Liver (tissue), 9 donors: Measurements from ENCODE around the gene LAMA1. TPM values are rescaled to one million over a fixed set of nuclear protein-coding genes. Genes with fewer than 3 reads are reported as not detected.

ENCODE experiments used
- DNase-seq: peaks from one replicate; pipeline ENCODE4 v3.0.0-alpha.2; 2017; ENCODE audit warnings: low spot score
- H3K27ac ChIP-seq, 2 donors: one replicate each; pipeline ENCODE4 v1.7.0; 2013; ENCODE audit warnings: inconsistent platforms in 2 of 2, low read length in 2 of 2, control low read depth in 1 of 2, low read depth in 1 of 2, mild to moderate bottlenecking in 1 of 2
- H3K27me3 ChIP-seq, 4 donors: one replicate each; pipeline versions ENCODE4 v1.6.1 to v1.7.0; 2013; ENCODE audit warnings: low read length in 3 of 4, inconsistent platforms in 1 of 4, mild to moderate bottlenecking in 1 of 4, moderate library complexity in 1 of 4; ENCODE audit not compliant: control insufficient read depth in 4 of 4, insufficient read depth in 4 of 4
- H3K36me3 ChIP-seq, 4 donors: one replicate each; pipeline versions ENCODE4 v1.6.1 to v1.7.0; 2013; ENCODE audit warnings: low read length in 3 of 4, mild to moderate bottlenecking in 3 of 4, low read depth in 1 of 4, moderate library complexity in 1 of 4; ENCODE audit not compliant: control insufficient read depth in 4 of 4, insufficient read depth in 3 of 4
- H3K4me1 ChIP-seq, 4 donors: one replicate each; pipeline versions ENCODE4 v1.6.1 to v1.7.0; 2013; ENCODE audit warnings: low read length in 3 of 4, mild to moderate bottlenecking in 3 of 4, moderate library complexity in 1 of 4; ENCODE audit not compliant: control insufficient read depth in 4 of 4, insufficient read depth in 4 of 4
- H3K4me3 ChIP-seq, 3 donors: one replicate each; pipeline versions ENCODE4 v1.6.1 to v1.7.0; 2013; ENCODE audit warnings: low read length in 3 of 3, control low read depth in 1 of 3, low read depth in 1 of 3, mild to moderate bottlenecking in 1 of 3
- H3K9ac ChIP-seq, 2 donors: one replicate each; pipeline ENCODE4 v1.7.0; 2013; ENCODE audit warnings: low read length in 2 of 2, mild to moderate bottlenecking in 2 of 2, moderate library complexity in 2 of 2, control low read depth in 1 of 2, low read depth in 1 of 2
- H3K9me3 ChIP-seq, 4 donors: one replicate each; pipeline versions ENCODE4 v1.6.1 to v1.7.0; 2013; ENCODE audit warnings: low read length in 3 of 4; ENCODE audit not compliant: control insufficient read depth in 4 of 4
- FOXA2 ChIP-seq: IDR thresholded peaks from 2 replicates; pipeline ENCODE4 v1.6.1; 2016; ENCODE audit warnings: antibody characterized with exemption
- GABPA ChIP-seq, 2 donors: IDR thresholded peaks in 1 of 2; conservative IDR thresholded peaks in 1 of 2; 2 replicates each; pipeline ENCODE4 v1.6.1; 2016; ENCODE audit warnings: antibody characterized with exemption in 2 of 2, mild to moderate bottlenecking in 1 of 2, moderate library complexity in 1 of 2
- HNF4A ChIP-seq, 2 donors: conservative IDR thresholded peaks; 2 replicates each; pipeline ENCODE4 v1.6.1; 2016; ENCODE audit warnings: antibody characterized with exemption in 2 of 2, mild to moderate bottlenecking in 2 of 2
- HNF4G ChIP-seq: IDR thresholded peaks from 2 replicates; pipeline ENCODE4 v1.6.1; 2016; ENCODE audit warnings: antibody characterized with exemption
- JUND ChIP-seq, 2 donors: IDR thresholded peaks; 2 replicates each; pipeline ENCODE4 v1.6.1; 2016; ENCODE audit warnings: antibody characterized with exemption in 2 of 2
- MAX ChIP-seq: IDR thresholded peaks from 2 replicates; pipeline ENCODE4 v1.6.1; 2016; ENCODE audit warnings: antibody characterized with exemption
- NR2F2 ChIP-seq: IDR thresholded peaks from 2 replicates; pipeline ENCODE4 v1.6.1; 2016; ENCODE audit warnings: antibody characterized with exemption
- RXRA ChIP-seq, 2 donors: IDR thresholded peaks; 2 replicates each; pipeline ENCODE4 v1.6.1; 2017 to 2018; ENCODE audit warnings: antibody characterized with exemption in 2 of 2, mild to moderate bottlenecking in 1 of 2
- SP1 ChIP-seq: IDR thresholded peaks from 2 replicates; pipeline ENCODE4 v1.6.1; 2018; ENCODE audit warnings: antibody characterized with exemption, mild to moderate bottlenecking
- TAF1 ChIP-seq: conservative IDR thresholded peaks from 2 replicates; pipeline ENCODE4 v1.6.1; 2016; ENCODE audit warnings: antibody characterized with exemption, mild to moderate bottlenecking
- YY1 ChIP-seq: IDR thresholded peaks from 2 replicates; pipeline ENCODE4 v1.6.1; 2016; ENCODE audit warnings: antibody characterized with exemption, mild to moderate bottlenecking
- ZBTB33 ChIP-seq: IDR thresholded peaks from 2 replicates; pipeline ENCODE4 v1.6.1; 2016; ENCODE audit warnings: antibody characterized with exemption
- WGBS: extraction: QIAGEN DNeasy Blood & Tissue Kit; methylation state at CpG from one replicate; pipeline ENCODE4 v1.1.7; 2013; 5-methylcytosine and 5-hydroxymethylcytosine counted together
- polyA plus RNA-seq, 2 donors: library from polyadenylated mRNA; stranded (reverse) in 1 of 2; unstranded in 1 of 2; fragments of 200-250 nt in 1 of 2; fragments of >200 nt in 1 of 2; fragmentation: Nextera tagmentation in 1 of 2; extraction: Ambion mirVana in 1 of 2; gene quantifications; one replicate each; pipeline versions ENCODE4 v1.2.1 to v1.2.3, GENCODE V29; 2013 to 2015
- total RNA-seq, 2 donors: library from RNA; depleted of rRNA; stranded (reverse); fragments of >200 nt; gene quantifications; one replicate each; pipeline ENCODE4 v1.2.3, GENCODE V29; 2014
- TF ChIP-seq, protein P1 (sequence below): fragments of 150-350 bp; IDR thresholded peaks from 2 replicates; pipeline ENCODE4 v1.5.1; 2017; ENCODE audit warnings: improper control_type of control experiment, low read depth, low read length; ENCODE audit not compliant: missing input control
- TF ChIP-seq, protein P2 (sequence below): IDR thresholded peaks from 2 replicates; pipeline ENCODE4 v1.6.1; 2016; ENCODE audit warnings: antibody characterized with exemption, mild to moderate bottlenecking
- donor health status: healthy.
- donor health status: healthy.
- donor health status: healthy.
- donor health status: healthy.
- donor health status: healthy.

LAMA1 gene
- total and polyA plus RNA-seq, 4 donors = 0.05 to 0.67 (median 0.43) TPM

DNA sequence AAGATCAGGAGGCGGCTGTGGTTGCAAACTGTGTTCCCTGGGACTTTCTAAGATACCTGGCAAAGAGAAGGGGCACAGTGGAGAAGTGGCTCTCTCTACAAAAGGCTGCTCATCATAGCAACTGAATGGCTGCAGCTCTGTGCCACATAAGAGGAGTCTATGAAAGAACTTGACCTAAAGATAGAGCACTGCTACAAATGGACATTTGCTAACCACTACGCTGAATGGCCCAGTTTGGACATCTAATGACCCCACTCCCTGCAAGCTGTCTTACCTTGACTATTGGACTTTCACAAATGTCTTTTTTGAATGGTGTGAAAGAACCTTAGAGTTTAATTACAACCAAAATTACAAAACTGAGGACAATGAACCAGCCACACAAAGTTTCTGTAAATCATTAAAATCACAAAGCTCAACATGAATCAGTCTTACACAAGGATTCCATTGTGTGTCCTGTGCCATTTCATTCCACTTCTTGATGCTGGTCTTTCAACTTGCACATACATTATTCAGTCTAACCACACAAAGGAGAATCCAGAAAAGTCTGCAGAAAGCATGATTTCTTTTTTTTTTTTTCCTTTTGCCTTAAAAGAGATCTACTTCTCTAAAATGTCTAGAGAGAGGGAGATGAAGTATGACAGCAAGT, 154.0 kb downstream of the LAMA1 start:
- 90% methylated on average over 2 of the region's 2 CpGs for WGBS
- Histone ChIP-seq H3K9ac (no peak overlapping the region), H3K4me1 (no peaks in the 10 kb centered on the region), H3K27me3 (peaks cover 0 to 4% (median 0%) of the 10 kb centered on the region in 4 donors), H3K36me3 (no peaks in the 10 kb centered on the region), H3K27ac (no peak overlapping the region), H3K9me3 (no peaks in the 10 kb centered on the region), H3K4me3 (no peak overlapping the region)
- TF ChIP-seq RXRA (IDR thresholded peaks at IDR 0.05) (no peak), ZBTB33 (no peak), FOXA2 (no peak), SP1 (no peak), JUND (IDR thresholded peaks at IDR 0.05) (no peak), HNF4A (conservative IDR thresholded peaks at IDR 0.05) (no peak), GABPA (IDR thresholded peaks at IDR 0.05 in 1 of 2, conservative IDR thresholded peaks at IDR 0.05 in 1 of 2) (no peak), HNF4G (no peak), MAX (no peak), YY1 (no peak), TAF1 (no peak), NR2F2 (no peak)
- TF ChIP-seq, protein P1, sequence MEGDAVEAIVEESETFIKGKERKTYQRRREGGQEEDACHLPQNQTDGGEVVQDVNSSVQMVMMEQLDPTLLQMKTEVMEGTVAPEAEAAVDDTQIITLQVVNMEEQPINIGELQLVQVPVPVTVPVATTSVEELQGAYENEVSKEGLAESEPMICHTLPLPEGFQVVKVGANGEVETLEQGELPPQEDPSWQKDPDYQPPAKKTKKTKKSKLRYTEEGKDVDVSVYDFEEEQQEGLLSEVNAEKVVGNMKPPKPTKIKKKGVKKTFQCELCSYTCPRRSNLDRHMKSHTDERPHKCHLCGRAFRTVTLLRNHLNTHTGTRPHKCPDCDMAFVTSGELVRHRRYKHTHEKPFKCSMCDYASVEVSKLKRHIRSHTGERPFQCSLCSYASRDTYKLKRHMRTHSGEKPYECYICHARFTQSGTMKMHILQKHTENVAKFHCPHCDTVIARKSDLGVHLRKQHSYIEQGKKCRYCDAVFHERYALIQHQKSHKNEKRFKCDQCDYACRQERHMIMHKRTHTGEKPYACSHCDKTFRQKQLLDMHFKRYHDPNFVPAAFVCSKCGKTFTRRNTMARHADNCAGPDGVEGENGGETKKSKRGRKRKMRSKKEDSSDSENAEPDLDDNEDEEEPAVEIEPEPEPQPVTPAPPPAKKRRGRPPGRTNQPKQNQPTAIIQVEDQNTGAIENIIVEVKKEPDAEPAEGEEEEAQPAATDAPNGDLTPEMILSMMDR = no peak
- TF ChIP-seq, protein P2, sequence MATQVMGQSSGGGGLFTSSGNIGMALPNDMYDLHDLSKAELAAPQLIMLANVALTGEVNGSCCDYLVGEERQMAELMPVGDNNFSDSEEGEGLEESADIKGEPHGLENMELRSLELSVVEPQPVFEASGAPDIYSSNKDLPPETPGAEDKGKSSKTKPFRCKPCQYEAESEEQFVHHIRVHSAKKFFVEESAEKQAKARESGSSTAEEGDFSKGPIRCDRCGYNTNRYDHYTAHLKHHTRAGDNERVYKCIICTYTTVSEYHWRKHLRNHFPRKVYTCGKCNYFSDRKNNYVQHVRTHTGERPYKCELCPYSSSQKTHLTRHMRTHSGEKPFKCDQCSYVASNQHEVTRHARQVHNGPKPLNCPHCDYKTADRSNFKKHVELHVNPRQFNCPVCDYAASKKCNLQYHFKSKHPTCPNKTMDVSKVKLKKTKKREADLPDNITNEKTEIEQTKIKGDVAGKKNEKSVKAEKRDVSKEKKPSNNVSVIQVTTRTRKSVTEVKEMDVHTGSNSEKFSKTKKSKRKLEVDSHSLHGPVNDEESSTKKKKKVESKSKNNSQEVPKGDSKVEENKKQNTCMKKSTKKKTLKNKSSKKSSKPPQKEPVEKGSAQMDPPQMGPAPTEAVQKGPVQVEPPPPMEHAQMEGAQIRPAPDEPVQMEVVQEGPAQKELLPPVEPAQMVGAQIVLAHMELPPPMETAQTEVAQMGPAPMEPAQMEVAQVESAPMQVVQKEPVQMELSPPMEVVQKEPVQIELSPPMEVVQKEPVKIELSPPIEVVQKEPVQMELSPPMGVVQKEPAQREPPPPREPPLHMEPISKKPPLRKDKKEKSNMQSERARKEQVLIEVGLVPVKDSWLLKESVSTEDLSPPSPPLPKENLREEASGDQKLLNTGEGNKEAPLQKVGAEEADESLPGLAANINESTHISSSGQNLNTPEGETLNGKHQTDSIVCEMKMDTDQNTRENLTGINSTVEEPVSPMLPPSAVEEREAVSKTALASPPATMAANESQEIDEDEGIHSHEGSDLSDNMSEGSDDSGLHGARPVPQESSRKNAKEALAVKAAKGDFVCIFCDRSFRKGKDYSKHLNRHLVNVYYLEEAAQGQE = no peak
- DNase-seq = no peak
